GM10248 (cell line): ENCODE results near the gene RELCH.

ENCODE experiments used
- CTCF ChIA-PET: fragments of 300-600 bp; sonication (Branson Sonifier 250); formaldehyde crosslinking; extraction: SDS; loops from one replicate; lab custom pipeline; 2021; ENCODE audit warnings: antibody characterized with exemption; lab: Yijun Ruan, JAX
- POLR2A ChIA-PET: fragments of 350-650 bp; sonication (Branson Sonifier 250); formaldehyde crosslinking; extraction: SDS; loops from one replicate; lab custom pipeline; 2020; ENCODE audit warnings: antibody characterized with exemption; lab: Yijun Ruan, JAX
- DNase-seq: peaks from one replicate; pipeline ENCODE4 v3.0.0; 2012; ENCODE audit errors: extremely low spot score
- TF ChIP-seq, protein P1 (sequence below): IDR thresholded peaks from 2 replicates; pipeline ENCODE4 v1.5.1; 2012; ENCODE audit warnings: mild to moderate bottlenecking, low read depth; ENCODE audit errors: extremely low read depth, missing control alignments, control extremely low read depth

The RELCH gene

DNA sequence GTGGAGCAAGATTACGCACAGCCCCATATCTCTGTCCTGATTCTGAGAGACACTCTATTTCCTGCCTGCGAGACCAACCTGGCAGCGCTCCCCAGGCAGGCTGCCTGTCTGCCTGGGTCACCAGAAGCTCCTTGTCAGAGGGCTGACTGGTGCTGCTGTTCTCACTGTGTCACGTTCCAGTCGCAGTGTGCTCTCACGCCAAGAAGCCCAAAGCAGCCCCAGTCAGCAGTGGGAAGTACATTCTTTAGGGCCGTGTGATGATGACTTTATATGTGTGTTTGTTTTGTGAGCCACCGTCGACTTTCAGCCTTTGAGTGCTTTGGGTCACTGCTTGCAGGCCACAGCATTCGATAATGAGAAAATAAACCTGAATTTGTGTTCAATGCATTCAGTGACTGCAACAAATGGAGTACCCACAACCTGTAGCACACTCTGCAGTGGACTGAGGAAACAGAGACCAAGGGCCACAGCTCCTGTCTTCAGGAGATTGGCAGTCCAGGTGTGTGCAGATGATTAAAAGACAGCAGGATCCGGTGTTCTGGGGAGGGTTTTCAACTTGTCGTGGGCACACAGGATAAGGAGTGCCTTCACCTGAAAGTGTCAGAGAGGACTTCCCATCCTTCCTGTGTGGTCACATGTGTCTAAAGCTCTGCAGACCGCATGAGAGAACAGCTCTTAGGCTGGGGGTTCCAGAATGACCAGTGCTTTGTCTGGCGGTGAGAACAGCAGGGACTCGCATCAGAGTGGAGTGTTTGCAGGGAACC is 142.8 kb downstream of the RELCH start:
- TF ChIP-seq, protein P1, sequence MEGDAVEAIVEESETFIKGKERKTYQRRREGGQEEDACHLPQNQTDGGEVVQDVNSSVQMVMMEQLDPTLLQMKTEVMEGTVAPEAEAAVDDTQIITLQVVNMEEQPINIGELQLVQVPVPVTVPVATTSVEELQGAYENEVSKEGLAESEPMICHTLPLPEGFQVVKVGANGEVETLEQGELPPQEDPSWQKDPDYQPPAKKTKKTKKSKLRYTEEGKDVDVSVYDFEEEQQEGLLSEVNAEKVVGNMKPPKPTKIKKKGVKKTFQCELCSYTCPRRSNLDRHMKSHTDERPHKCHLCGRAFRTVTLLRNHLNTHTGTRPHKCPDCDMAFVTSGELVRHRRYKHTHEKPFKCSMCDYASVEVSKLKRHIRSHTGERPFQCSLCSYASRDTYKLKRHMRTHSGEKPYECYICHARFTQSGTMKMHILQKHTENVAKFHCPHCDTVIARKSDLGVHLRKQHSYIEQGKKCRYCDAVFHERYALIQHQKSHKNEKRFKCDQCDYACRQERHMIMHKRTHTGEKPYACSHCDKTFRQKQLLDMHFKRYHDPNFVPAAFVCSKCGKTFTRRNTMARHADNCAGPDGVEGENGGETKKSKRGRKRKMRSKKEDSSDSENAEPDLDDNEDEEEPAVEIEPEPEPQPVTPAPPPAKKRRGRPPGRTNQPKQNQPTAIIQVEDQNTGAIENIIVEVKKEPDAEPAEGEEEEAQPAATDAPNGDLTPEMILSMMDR = no peak
- DNase-seq = no peak
- ChIA-PET POLR2A (no interaction called here), CTCF (interaction anchor here (1.6 kb wide), 1 partner anchor 16 kb away, joined by 5 read pairs; no protein-coding TSS in a partner anchor)

DNA sequence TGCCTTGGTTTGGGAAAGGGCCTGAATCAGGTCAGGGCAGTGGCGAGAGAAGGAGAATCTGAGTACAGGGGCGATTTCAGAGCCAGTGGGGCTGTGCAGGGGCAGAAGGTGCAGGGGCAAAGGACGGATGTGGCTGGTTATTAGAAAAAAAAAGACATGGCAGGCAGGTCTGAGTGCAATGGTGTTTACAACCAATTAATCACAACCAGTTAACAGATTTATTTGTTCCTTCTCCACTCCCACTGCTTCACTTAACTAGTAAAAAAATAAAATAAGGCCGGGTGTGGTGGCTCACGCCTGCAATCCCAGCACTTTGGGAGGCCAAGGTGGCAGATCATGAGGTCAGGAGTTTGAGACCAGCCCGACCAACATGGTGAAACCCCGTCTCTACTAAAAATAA is 143.6 kb downstream of the RELCH start:
- ChIA-PET CTCF (interaction anchor here (1.6 kb wide), 1 partner anchor 15 kb away, joined by 5 read pairs; no protein-coding TSS in a partner anchor), POLR2A (no interaction called here)
- TF ChIP-seq, protein P1 = no peak
- no peak for DNase-seq

DNA sequence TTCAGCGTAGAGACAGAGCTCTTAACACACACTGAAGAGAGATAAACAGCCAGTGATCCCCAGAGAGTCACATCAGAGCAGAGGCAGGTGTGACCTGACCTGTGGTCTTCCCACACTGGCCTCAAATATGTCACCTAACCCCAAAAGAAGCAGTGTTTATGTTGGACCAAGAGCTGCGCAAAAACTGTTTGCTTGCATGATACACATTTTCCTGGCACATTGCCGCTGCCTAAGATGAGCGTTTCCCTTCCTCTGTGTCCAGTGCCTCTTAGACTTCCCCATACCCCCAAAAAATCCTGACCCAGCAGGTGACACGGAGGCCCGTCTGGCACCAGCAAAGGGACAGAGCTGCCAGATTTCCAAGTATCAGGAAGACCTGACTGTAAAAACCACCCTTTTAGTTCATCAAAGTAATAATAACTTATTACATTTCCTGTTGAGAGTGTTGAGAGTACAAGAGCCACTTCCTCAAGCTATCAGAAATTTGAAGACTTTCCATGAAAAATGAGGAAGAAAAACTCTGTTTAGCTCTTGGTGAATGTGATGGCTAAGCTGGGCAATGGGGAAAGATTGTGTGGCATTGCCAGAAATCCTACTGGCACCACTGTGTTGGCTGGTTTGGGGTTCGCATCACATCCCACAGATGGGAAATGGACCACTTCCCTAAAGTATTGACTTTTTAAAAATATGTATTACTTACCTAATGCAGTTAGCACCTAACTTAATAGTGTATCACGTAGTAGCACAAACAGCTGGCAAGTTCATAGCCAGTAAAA is 144.7 kb downstream of the RELCH start:
- ChIA-PET CTCF (interaction anchor here (1.0 to 1.4 kb wide), 2 partner anchors 16 to 83 kb away, joined by 4 read pairs; no protein-coding TSS in a partner anchor), POLR2A (no interaction called here)
- TF ChIP-seq, protein P1 = no peak
- no peak for DNase-seq

DNA sequence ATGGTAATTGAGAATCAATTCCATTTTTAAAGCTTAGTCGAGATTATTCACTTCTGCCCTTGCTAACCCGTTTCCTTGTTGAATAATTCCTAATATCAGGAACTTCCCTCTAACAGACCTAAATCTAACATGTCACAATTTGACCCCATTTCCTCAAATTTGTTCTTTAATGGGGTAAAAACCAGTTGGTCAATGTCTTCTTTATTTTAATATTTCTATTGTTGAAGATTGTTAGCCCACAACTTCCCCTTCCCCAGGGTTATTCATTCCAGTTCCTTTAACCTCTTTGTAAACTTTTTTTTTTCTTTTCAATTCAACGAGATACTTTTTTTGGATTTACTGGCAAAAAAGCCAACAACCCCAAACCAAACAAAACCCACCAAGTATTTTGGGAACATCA is 145.4 kb downstream of the RELCH start:
- POLR2A ChIA-PET = no interaction called here
- CTCF ChIA-PET = interaction anchor here (1.4 kb wide), 1 partner anchor 17 kb away, joined by 4 read pairs; no protein-coding TSS in a partner anchor
- DNase-seq = no peak
- TF ChIP-seq, protein P1 = no peak

DNA sequence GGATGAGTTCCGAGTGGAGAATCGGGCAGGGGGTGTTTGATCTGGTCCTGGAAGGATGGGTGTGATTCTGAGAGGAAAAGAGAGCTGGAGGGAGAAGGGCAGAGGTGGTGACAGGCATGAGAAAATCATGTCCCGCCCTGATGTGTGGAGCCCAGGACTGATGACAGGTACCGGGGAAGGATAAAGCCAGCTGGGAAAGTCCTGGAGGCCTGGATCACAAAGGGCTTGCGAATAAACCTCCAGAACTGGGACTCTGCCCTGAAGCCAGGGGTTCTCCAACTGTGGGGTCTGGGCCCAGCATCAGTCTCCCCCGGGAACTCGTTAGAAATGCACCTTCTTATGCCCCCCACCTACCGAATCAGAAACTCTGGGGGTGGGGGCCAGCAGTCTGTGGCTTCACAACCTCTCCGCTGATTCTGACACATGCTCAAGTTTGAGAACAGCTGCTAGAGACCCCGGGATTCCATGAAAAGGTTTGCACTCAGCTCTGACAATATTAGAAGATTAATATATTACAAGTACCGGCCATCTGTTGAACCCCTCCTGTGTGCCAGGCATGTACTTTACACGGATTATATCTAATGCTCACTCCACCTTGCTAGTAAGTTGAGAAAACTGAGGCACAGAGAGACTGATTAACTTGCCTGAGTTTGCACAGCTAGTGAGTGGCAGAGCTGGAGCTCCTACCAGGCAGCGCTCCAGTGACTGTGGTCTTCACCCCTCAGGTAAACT is 146.1 kb downstream of the RELCH start:
- ChIA-PET POLR2A (no interaction called here), CTCF (interaction anchor here (0.8 to 3.5 kb wide), 2 partner anchors 9 to 13 kb away, joined by 4 to 13 read pairs; no protein-coding TSS in a partner anchor)
- no peak for DNase-seq
- TF ChIP-seq, protein P1 = no peak

DNA sequence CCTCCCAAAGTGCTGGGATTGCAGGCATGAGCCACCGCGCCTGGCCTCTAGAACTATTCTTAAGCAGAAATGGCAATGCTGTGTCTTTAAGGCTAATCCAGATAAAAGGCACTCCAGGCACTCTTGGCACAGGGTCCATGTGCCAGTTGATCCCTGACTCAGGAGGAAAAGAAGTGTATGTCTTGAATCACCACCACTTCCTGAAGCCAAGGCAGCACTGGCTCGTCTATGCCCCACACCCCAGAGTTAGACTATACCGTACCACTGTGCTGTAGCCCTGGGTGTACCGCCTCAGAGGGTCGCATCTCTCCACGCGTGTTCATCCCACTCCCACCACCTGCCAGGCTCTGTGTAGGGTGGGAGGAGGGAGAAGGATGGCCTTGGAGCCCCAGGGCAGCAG is 147.1 kb downstream of the RELCH start:
- TF ChIP-seq, protein P1 = no peak
- DNase-seq = no peak
- CTCF ChIA-PET = interaction anchor here (1.4 to 3.5 kb wide), 2 partner anchors 9 to 12 kb away, joined by 8 to 13 read pairs; partner anchors contain the start of gene TNFRSF11A
- POLR2A ChIA-PET = no interaction called here
